HG02623 (cell line): ENCODE results near the gene SYN1.
"Not testable (repeated sequence)": the region's sequence is repeated elsewhere in the genome, so short reads cannot be mapped to it uniquely, and the experiment has no call there.

Source experiments
- ATAC-seq: cut with Tn5 transposase; IDR thresholded peaks from one replicate; pipeline ENCODE4 v1.9.1; 2021; ENCODE audit warnings: moderate library complexity; ENCODE audit not compliant: unreplicated experiment

SYN1 gene

DNA sequence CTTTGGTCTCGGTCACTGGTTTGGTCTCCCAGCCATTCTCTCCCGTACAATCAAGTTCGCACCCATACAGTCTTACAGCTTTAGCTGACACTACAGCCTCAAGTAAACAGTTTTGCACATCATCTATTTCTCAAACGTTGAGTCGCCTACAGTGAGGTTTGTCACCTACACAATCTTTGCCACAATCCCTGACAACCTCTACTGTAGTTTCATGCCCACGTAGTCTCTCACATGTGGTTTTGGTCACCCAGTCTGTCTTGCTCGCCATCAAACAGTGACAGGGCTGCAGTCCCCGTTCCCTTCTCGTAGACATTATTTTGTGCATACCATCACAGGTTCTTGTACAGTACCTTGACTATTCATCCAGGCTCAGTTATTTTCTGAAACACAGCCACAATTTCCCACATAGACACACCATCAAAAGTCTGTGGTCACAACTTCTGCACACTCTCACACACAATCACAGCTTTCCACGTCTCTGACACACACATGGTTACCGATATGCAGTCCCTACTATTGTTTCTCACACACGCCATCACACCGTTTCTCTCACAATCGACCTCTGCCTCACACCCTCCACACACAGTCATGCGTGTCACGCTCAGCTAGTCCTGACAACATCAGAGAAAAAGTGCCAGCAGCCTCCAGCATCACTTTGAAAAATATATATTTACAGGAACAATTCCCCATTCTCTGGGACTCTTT lies 15.4 kb upstream of the SYN1 start:
- no peak for ATAC-seq

DNA sequence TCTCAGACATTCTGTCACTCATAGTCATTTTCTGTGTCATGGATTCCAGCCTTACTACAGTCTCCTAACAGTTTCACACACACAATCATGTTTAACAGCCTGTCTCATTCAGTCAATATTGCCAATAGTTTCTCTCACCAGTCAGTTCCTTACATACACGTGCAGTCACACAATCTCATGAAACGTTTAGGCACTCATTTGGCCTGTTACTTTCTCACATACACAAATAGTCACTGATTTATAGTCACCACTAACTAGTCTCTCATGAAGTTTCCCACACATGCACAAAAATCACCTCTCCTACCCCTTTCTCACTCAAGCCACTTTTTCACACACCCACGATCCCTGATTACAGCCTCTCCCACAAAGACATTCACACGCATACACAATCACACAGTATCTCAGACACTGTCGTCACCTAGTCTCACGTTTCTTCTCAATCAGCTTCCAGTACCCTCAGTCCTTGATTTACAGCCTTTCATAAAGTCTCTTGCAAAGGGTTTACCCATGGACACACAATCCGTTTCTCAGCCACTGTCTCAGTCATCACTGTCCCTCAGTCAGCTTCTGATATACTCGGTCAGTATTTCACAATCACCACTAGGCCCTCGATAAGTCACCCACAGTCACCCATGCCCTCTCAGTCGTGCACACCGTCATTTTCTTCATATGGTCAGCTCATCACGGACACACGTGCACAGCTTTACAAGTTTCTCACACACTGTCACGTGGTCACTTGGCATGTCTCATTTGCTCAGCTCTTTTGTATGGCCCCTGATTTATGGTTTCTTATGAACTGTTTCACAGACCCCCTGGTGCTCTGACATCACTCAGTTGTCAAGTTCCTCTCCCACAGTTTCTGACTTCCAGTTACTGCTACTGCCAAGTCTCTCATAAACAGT lies 14.3 kb upstream of the SYN1 start:
- no peak for ATAC-seq

DNA sequence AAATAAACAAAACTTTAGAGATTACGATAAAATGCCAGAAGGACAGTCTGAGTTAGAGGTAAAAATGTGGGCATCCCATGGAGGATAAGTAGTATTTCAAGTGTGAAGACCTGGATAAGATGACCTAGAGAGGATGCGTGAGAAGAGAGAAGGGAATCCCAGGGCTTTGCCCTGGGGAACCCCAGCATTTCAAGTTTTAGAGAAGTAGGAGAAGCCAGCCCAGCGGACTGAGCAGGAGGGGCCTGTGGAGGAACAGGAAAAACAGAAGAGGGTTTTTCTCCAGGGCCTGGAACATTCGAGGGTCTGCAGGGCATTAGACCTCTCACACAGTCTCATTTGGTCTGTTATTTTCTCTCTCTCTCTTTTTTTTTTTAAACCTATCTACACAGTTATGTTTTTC lies 13.0 kb upstream of the SYN1 start:
- ATAC-seq, result no peak

DNA sequence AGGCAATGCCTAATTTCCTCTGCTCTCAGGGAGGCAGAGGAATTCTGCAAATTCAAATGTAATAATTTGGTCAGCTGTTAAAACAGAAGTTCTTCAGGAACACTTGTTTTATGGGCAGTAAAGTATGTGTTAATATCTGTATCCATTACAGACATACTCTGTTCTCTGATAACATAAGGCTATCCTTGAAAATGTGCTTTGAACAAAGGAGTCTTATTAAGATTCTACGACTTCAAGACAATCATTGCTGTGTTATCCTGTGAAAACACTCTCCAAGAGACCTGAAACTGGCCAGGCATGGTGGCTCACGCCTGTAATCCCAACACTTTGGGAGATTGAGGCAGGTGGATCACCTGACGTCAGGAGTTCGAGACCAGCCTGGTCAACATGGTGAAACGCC lies 12.0 kb upstream of the SYN1 start:
- ATAC-seq, result no peak

DNA sequence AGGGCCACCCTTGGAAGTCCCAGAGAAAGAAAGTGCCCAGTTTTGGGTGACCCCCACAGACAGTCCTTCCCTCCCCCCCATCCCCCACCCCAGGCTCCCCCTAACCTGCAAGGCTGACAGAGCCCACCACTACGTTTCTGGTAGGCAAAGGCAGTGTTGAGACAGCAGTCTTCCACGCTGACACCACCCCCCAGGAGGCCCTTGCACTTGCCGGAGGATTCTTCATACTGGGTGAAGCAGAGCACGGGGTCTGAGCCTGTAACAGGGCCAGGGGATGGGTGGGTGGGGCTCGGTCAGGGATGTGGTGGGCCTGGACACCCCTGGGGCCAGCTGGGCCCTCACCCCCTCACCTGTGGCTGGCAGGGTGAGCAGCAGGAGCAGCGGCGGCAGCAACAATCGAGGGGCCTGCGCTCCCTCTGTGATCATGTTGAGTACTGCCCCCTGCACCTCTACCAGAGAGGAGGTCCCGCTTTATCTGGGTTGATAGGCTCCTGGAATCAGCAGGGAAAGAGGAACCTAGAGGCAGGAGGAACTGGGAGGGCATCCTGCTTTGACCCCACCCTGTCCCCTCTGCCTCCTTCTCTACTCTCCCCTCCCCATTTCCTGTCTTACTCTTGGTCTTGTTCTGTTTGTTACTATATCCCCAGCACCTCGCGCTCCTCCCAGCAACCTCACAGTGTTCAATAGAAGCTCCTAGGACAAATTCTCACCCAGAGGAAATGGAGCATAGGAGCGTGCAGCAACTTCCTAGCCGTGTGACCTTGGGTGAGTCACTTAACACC lies 10.0 kb upstream of the SYN1 start, which contains the start of gene CFP:
CFP (minus strand) TSS at position 512 of the 782 bp plus-strand sequence; CDS start at position 426, 86 bp downstream.
- ATAC-seq, result no peak

DNA sequence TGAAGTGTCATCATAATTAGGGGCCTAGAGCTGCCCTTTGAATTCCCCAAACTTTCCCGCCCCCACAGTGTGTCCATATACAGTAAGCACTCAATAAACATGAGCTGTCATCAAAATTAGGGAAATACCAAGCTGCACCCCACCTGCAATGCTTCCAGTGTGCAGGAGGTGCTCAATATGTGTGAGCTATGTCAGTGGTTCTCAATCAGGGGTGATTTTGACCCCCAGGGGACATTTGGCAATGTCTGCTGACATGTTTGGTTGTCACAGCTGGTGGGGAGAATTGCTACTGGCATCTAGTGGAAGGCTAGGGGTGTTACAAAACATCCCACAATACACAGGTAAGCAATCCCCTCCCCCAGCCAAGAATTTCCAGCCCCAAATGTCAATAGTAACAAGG lies 9.3 kb upstream of the SYN1 start:
- ATAC-seq, result no peak

DNA sequence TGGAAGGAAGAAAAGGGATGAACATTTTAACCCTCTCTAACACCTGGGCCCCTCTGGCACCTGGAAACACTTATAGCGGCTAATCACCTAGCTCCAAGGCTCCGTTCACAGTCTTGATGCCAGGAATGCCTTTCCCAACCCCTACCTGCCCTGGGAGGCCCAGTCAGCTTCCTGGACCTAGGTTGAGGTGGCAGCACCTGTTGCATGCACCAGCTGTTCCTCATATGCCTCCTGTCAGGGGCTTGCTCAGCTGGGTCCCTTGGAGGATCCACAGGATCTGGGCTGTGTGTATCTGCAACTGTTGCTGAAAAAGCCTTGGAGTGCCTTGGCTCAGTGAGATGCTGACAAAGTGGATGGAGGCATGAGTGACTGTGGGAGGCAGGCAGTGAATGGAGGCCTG lies 5.7 kb upstream of the SYN1 start:
- ATAC-seq, result no peak

DNA sequence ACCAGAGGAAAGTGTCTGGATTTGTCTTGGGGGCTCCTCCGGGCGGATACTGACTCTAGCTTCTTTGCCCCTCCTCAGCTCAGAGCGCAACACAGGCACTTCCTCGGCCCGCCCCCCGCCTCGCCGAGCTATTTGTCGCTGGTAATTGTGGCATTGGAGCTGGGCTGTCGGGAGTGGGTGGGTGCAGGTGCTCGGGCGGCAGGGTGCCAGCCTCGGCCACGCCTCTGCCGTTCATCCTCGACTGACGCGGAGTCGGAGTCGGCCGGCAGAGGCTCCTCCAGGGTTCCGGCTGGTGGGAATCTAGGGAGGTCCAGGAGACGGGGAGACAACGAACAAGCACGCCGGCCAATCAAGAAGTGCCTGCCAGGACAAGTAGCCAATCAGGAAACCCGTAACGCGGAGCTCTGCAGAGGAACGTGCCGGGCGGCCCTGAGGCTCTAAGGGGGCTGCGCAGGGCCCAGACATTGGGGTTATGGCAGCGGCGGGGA lies 3.9 kb upstream of the SYN1 start:
- no peak for ATAC-seq

DNA sequence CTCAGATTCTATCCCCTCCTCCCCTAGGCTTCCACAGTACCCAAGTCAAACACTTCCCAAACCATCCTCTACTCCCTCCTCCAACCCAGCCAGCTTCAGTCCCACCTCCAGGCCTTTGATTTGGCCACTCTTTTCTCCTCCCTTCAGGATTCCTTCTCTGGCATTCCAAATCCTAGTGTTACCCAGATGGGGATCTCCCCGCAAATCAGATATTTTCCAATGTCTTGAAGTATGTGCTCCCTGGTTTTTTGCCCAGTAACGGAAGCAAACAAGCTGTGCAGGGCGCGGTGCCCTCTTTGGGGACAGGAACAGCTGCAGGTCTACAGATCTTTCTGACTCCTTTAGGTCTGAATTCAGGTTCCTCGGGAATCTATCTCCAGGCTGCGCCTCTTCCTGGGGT lies 2.2 kb upstream of the SYN1 start:
- no peak for ATAC-seq

DNA sequence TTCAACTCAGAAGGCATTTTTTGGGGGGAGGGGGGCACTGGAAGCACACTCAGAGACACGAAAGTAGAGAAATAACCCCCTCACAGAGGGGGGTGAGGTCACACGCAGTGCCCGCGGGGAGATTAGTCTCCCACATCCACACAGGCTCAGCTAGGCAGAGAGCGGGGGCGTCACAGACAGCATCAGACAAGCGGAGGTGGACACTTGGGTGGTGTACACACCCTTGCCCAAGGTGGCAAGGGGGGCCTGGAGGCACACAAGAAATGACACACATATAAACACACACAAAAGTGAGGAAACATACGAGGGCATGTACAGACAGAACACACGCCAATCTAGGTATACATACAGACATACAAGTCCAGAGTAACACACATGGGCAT lies 637 bp upstream of the SYN1 start:
- no peak for ATAC-seq

DNA sequence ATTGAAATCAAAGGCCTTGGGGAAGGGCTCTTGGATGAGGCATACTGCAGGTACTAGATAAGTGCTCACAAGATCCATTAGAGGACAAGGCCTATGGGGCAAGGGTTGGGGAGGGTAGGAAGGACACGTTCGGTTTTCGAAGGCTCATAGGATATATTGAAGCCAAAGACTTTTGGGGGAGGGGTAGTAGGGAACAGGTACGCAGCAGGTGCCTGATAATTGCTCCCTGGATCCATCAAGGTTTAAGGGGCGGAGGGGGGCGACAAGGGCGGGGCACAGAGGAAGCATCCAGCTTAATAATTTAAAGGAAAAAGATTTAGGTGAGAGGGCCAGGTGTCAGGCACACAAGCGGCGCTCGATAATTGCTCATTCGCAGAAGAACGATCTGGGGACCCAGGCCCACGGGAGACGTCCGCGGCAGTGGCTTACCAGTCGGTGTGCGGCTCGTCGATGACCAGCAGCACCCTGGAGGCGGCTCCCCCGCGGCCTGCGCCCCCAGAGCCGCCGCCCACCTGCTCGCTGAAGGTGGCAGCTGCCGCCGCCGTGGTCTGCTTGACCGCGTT lies 653 bp downstream of the SYN1 start:
- no peak for ATAC-seq

DNA sequence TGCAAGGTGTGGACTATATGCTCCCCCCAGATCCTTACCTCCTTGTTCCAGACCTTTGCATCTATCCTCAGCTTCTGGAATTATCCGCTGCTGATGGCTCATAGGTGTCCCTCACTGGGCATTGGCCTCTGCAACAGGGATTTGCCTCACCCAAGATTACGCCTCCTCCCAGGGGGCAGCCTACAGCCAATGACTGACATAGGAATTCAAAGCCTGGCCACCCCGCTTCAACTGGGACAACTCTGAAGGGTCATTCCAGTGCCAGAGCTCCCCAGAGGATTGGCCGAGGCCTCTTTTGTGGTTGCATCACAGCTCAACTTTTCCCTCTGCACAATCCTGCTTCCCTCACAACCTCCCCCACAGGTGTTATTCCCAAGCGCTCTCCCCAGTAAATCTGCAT lies 5.0 kb downstream of the SYN1 start:
- no peak for ATAC-seq

DNA sequence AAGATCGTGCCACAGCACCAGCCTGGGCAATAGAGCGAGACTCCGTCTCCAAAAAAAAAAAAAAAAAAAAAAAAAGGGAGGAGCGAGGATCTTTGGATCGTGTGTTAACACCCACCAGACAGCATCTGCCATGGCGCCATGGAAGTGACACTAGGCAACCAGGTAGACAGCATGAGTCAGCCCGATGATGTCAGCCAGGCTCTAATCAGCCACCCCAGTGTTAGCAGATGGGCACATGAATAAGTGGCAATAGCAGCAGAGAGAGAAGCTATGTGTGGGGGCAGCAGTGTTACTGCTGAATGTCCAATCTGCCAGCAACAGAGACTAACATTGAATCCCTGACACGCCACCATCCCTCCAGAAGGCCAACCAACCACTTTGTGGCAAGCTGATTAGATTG lies 6.6 kb downstream of the SYN1 start:
- ATAC-seq, result no peak

DNA sequence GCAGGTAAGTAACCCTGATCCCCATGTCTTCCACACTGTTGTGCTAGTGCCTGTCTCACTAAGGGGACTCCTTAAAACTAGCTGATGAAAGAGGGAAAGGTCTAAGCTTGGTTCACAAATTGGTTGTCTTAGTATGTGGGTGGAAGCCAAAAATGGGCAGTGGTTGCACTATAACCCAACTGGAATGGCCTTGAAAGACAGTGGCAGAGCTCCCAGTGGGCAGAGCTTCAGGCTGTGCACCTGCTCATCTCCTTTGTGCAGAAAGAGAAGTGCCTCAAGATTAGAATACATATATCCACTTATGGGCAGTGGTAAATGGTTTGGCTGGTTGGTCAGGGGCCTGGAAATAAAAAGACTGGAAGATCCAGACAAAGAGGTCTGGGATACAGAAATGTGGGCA lies 7.2 kb downstream of the SYN1 start:
- no peak for ATAC-seq

DNA sequence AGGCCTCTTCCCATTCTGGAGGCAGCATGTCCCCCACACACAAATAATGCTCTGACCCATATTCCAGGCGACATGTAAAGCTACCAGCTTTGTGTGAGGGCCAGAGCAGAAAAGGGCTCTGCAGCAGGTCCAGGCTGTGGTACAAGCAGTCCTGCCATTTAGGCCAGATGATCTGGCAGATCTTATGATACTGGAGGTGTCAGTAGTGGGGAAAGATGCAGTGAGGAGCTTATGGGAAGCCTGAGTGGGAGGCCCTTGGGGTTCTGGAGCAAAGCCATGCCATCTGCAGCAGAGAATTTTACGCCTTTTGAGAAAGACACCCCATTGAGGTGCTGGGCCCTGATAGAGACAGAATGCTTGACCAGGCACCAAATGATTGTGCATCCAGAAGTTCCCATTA lies 7.7 kb downstream of the SYN1 start:
- ATAC-seq, result no peak

DNA sequence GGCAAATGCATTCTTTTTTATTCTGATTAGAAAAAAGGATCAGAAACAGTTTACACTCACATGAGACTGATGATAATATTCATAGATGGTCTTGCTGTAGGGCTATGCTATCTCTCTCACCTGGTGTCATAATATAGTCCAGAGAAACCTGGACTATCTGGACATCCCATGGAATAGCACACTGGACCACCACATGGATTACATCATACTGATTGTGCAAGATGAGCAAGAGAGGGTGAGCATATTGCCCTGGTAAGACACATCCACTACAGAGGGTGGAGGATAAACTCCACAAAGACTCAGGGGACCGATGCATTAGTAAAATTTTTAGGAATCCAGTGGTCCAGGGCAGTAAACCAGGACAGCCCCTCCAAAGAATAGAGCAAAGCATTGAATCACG lies 8.2 kb downstream of the SYN1 start:
- no peak for ATAC-seq

DNA sequence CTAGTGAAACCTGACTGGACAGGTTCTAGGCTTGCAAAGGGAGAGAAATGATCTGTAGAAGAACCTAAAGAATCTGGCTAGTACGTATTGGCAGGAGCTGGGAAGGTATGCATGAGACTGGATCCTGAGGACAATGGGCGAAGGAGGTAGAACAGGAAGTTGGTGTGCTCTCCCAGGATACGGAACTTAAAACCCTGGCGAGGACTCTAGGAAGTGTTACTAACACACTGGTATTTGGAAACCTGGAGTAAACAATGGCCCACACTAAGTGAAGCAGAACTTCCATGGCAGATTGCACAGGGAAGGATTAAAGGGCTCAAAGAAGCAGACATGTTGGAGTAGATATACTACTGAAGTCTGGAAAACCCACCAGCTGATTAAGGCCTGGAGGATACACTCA lies 9.1 kb downstream of the SYN1 start:
- no peak for ATAC-seq

DNA sequence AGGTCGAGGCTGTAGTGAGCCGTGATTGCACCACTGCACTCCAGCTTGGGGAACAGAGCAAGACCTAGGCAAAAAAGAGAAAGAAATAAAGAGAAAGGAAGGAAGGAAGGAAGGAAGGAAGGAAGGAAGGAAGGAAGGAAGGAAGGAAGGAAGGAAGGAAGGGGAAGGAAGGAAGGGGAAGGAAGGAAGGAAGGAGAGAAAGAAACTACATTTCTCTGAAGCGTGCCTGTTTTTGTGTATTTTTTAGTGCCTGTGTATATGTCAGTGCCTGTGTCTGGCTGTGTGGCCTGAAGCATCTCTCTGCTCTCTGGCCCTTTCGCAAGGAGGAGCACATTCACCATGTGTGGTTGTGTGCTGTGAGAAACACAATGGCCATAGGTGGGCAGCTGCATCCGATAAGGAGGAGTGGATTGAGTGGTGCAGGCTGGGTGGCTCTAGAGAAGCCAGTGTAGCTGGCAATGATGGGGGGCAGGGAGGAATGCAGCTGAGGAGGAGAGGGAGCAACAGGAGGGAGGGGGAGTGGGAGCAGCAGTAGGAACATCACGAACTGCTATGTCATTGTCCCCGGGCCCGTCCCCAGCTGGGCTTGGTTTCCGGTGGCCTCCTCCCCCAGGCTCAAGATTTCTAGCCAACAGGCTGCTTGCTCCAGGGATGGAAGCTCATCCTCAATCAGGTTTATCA lies 11.4 kb downstream of the SYN1 start:
- ATAC-seq, result no peak

DNA sequence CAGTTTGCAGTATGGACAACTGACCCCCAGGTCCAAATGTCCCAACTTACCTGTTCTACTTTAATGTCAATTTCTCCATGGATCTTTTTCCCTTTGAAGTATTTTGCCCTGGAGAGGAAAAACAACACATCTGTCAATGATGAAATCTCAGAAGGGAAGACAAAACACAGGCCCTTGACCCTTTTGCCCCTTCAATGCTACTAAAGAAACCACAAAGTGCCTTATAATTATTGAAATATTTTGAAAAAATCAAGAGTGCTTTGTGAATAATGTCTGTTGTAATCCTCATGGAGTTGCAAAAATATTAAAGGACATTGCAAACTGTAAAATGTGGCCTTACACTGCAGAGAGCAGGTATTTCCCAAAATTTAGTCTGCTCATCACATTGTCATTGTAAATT lies 12.6 kb downstream of the SYN1 start:
- ATAC-seq, result no peak

DNA sequence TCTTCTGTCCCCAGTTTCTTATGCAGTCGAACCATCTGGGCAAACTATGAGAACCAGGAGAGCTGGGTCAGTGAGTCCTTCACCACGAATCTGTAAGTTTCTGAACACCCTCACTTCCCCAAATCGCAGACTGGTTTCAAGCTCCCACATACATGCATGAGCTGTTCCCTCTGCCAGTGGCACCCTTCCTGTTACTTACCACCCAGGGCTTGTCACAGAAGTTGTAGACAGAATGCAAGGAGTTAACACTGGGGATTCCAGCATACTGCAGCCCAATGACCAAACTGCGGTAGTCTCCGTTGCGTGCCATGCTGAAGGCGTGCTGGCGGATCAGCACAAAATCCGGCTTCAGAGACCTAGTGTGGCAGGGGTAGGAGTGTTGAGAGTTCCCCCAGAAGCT lies 14.6 kb downstream of the SYN1 start:
- ATAC-seq, result no peak

DNA sequence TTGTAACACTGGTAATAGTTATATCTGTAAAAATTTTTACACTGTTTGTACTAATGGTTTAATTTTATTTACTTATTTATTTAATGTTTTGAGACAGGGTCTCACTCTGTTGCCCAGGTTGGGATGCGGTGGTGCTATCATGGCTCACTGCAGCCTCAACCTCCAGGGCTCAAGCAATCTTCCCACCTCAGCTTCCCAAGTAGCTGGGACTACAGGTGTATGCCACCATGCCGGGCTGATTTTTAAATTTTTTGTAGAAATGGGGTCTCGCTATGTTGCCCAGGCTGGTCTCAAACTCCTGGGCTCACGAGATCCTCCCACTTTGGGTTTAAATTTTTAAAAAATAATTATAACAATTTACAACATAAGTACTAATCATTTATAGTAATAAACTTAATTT lies 16.5 kb downstream of the SYN1 start:
- ATAC-seq, result not testable (repeated sequence)
